IMR-90 (cell line): ENCODE results near the gene SPATA46. TPM values are rescaled to one million over a fixed set of nuclear protein-coding genes. Genes with fewer than 3 reads are reported as not detected.

Source experiments
- ATAC-seq: fragments of 200-7000 bp; cut with Tn5 transposase; 2 replicates; pipeline ENCODE4 v1.9.1; 2020; ENCODE audit warnings: low read depth, mild to moderate bottlenecking, moderate library complexity
- BruUV-seq: library from RNA; stranded (reverse); fragments of 400-500 nt; replicated peaks from 2 replicates; lab custom pipeline; 2021; lab: Mats Ljungman, UMichigan
- CTCF ChIA-PET: fragments of 300-600 bp; formaldehyde crosslinking; extraction: SDS; loops from one replicate; lab custom pipeline; 2021; ENCODE audit warnings: antibody characterized with exemption; lab: Yijun Ruan, JAX
- POLR2A ChIA-PET: fragments of 300-600 bp; sonication (Branson Sonifier 250); formaldehyde crosslinking; loops from one replicate; lab custom pipeline; 2022; ENCODE audit warnings: antibody characterized with exemption; ENCODE audit not compliant: unreplicated experiment; lab: Charles Lee
- DNase-seq: peaks from one replicate; pipeline ENCODE4 v3.0.0; 2013
- H2AFZ ChIP-seq: replicated peaks from 2 replicates; pipeline ENCODE3; 2013; ENCODE audit warnings: low read length, mild to moderate bottlenecking; ENCODE audit not compliant: poor library complexity
- H2AK5ac ChIP-seq: 2 replicates; pipeline ENCODE4 v1.6.1; 2013; ENCODE audit warnings: low read depth, low read length, inconsistent platforms
- H2AK9ac ChIP-seq: replicated peaks from 2 replicates; pipeline ENCODE3; 2013; ENCODE audit warnings: mild to moderate bottlenecking, low read depth, low read length, moderate library complexity; ENCODE audit not compliant: poor library complexity
- H2BK120ac ChIP-seq: 2 replicates; pipeline ENCODE4 v1.6.1; 2013; ENCODE audit warnings: low read depth, low read length, inconsistent platforms
- H2BK15ac ChIP-seq: 3 replicates; pipeline ENCODE4 v1.6.1; 2013; ENCODE audit warnings: low read depth, low read length, inconsistent platforms
- H2BK20ac ChIP-seq: 2 replicates; pipeline ENCODE4 v1.6.1; 2013; ENCODE audit warnings: low read depth, mild to moderate bottlenecking, inconsistent platforms, low read length, moderate library complexity
- H2BK5ac ChIP-seq: 2 replicates; pipeline ENCODE4 v1.6.1; 2013; ENCODE audit warnings: mild to moderate bottlenecking, low read depth, low read length, inconsistent platforms; ENCODE audit not compliant: poor library complexity, severe bottlenecking
- H3K14ac ChIP-seq: replicated peaks from 2 replicates; pipeline ENCODE4 v1.6.1; 2013; ENCODE audit warnings: low read depth, low read length, inconsistent platforms
- H3K18ac ChIP-seq: 2 replicates; pipeline ENCODE4 v1.6.1; 2013; ENCODE audit warnings: low read depth, low read length, control low read depth
- H3K23ac ChIP-seq: 2 replicates; pipeline ENCODE4 v1.6.1; 2013; ENCODE audit warnings: low read depth, low read length, inconsistent platforms
- H3K27ac ChIP-seq: 2 replicates; pipeline ENCODE4 v1.5.1; 2013; ENCODE audit warnings: mild to moderate bottlenecking, control low read depth, low read length; ENCODE audit not compliant: insufficient read depth
- H3K27me3 ChIP-seq: 2 replicates; pipeline ENCODE4 v1.6.1; 2013; ENCODE audit warnings: low read length; ENCODE audit not compliant: control insufficient read depth, insufficient read depth
- H3K36me3 ChIP-seq: 2 replicates; pipeline ENCODE4 v1.6.1; 2013; ENCODE audit warnings: low read length, mixed read lengths; ENCODE audit not compliant: control insufficient read depth, insufficient read depth
- H3K4ac ChIP-seq: 2 replicates; pipeline ENCODE4 v1.6.1; 2013; ENCODE audit warnings: low read depth, low read length, inconsistent platforms
- H3K4me1 ChIP-seq: 2 replicates; pipeline ENCODE4 v1.6.1; 2013; ENCODE audit warnings: low read length, mixed read lengths; ENCODE audit not compliant: control insufficient read depth, insufficient read depth
- H3K4me2 ChIP-seq: 2 replicates; pipeline ENCODE4 v1.6.1; 2013; ENCODE audit warnings: low read depth, mild to moderate bottlenecking, control low read depth, low read length, moderate library complexity
- H3K4me3 ChIP-seq: 2 replicates; pipeline ENCODE4 v1.5.1; 2013; ENCODE audit warnings: low read depth, mild to moderate bottlenecking, control low read depth, low read length, moderate library complexity; ENCODE audit not compliant: insufficient read depth
- H3K56ac ChIP-seq: 2 replicates; pipeline ENCODE4 v1.6.1; 2013; ENCODE audit warnings: low read length, inconsistent platforms; ENCODE audit not compliant: insufficient read depth; ENCODE audit errors: extremely low read depth
- H3K79me1 ChIP-seq, 2 experiments: 2 replicates each; pipeline ENCODE4 v1.6.1; 2013; ENCODE audit warnings: low read length in 2 of 2, inconsistent platforms in 1 of 2, low read depth in 1 of 2
- H3K9ac ChIP-seq: 2 replicates; pipeline ENCODE4 v1.6.1; 2013; ENCODE audit warnings: low read depth, low read length, control low read depth
- H3K9me1 ChIP-seq: 2 replicates; pipeline ENCODE4 v1.6.1; 2013; ENCODE audit warnings: low read length, inconsistent platforms; ENCODE audit not compliant: insufficient read depth
- H3K9me3 ChIP-seq: 2 replicates; pipeline ENCODE4 v1.6.1; 2013; ENCODE audit warnings: low read length; ENCODE audit not compliant: control insufficient read depth, insufficient read depth
- H4K20me1 ChIP-seq: 2 replicates; pipeline ENCODE4 v1.6.1; 2013; ENCODE audit warnings: low read length, inconsistent platforms; ENCODE audit not compliant: insufficient read depth
- H4K5ac ChIP-seq: 2 replicates; pipeline ENCODE4 v1.6.1; 2013; ENCODE audit warnings: mild to moderate bottlenecking, low read depth, low read length, control low read depth
- H4K8ac ChIP-seq, 2 experiments: 2 replicates each; pipeline ENCODE4 v1.6.1; 2013; ENCODE audit warnings: low read depth in 2 of 2, low read length in 2 of 2, control low read depth in 1 of 2, inconsistent platforms in 1 of 2
- H4K91ac ChIP-seq: 2 replicates; pipeline ENCODE4 v1.6.1; 2013; ENCODE audit warnings: low read depth, low read length, inconsistent platforms; ENCODE audit not compliant: insufficient read depth
- WGBS, 2 experiments: methylation state at CpG; one replicate each; pipeline versions ENCODE4 v1.1.5 to v1.1.7; 2013; ENCODE audit warnings: missing lambda C conversion rate in 2 of 2; ENCODE audit not compliant: insufficient read length in 1 of 2; ENCODE audit errors: extremely low coverage in 2 of 2; 5-methylcytosine and 5-hydroxymethylcytosine counted together
- dilution Hi-C: fragments of 300-500 bp; cut with HindIII; formaldehyde crosslinking; loops from one replicate; pipeline ENCODE4 v1.14.3; 2018; ENCODE audit warnings: low sequenced_read_pairs; ENCODE audit not compliant: unreplicated experiment
- in situ Hi-C: fragments of 300-500 bp; cut with MboI; formaldehyde crosslinking; loops from 3 replicates; pipeline ENCODE4 v1.14.3; 2019; ENCODE audit warnings: low sequenced_read_pairs, inconsistent platforms, mixed read lengths
- intact Hi-C: fragments of 100-400 bp; cut with micrococcal nuclease; formaldehyde crosslinking; loops from 2 replicates; pipeline ENCODE4 v1.10.0; 2022
- polyA plus RNA-seq, 3 experiments: library from polyadenylated mRNA; depleted of rRNA; stranded (reverse); fragments of >200 nt; gene quantifications; 2 replicates each; pipeline ENCODE4 v1.2.3, GENCODE V29; 2012; ENCODE audit warnings: low replicate concordance in 1 of 3
- total RNA-seq: library from RNA; depleted of rRNA; stranded (reverse); fragments of >200 nt; gene quantifications from 2 replicates; pipeline ENCODE4 v1.2.3, GENCODE V29; 2012
- TF ChIP-seq, protein P1 (sequence below): conservative IDR thresholded peaks from 2 replicates; pipeline ENCODE4 v1.5.1; 2012; ENCODE audit warnings: mild to moderate bottlenecking, low read depth, low read length, improper control_type of control experiment

The SPATA46 gene
- total and polyA plus RNA-seq, 2 of the 4 experiments (the other 2 are of a cell fraction): not detected

DNA sequence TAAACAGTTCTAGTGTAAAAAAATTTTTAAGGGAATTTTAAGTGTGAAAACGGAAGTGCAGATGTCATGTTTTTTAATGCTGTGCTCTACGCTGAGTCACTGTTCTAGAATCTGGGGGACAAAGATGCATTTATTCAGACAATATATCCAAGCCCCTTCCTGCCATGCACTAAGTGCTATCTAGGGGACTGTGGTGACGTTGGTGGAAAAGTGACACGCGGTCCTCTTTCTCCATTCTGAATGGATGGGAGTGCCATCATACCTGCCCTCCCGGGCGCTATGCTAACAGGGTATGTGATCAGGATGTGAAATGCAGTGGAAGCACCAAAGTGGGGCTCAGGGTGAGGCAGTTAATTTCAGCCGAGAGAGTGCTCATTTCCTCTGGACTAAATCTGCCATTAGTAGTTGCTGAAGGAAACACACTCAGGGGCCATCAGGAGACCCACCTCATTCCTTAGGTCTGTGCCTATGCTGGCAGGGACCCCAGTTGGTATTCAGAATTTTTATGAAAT, 11.5 kb upstream of the SPATA46 start:
- Histone ChIP-seq H2AK9ac (no peak overlapping the region), H3K27ac (no peak overlapping the region), H3K4me1 (no peaks in the 10 kb centered on the region), H4K5ac (no peak overlapping the region), H3K9me3 (no peaks in the 10 kb centered on the region), H3K9me1 (no peaks in the 10 kb centered on the region), H2BK20ac (no peak overlapping the region), H3K18ac (no peak overlapping the region), H3K27me3 (peaks cover 26% of the 10 kb centered on the region), H2BK120ac (no peak overlapping the region), H2BK5ac (no peak overlapping the region), H4K20me1 (no peaks in the 10 kb centered on the region), H4K8ac (no peak overlapping the region), H3K4me2 (no peak overlapping the region), H4K91ac (no peak overlapping the region), H3K4me3 (no peak overlapping the region), H3K4ac (no peak overlapping the region), H2AFZ (no peak overlapping the region), H3K23ac (no peak overlapping the region), H3K56ac (no peak overlapping the region), H3K14ac (no peak overlapping the region), H3K36me3 (no peaks in the 10 kb centered on the region), H2BK15ac (no peak overlapping the region), H2AK5ac (no peak overlapping the region), H3K79me1 (no peaks in the 10 kb centered on the region), H3K9ac (no peak overlapping the region)
- TF ChIP-seq, protein P1, sequence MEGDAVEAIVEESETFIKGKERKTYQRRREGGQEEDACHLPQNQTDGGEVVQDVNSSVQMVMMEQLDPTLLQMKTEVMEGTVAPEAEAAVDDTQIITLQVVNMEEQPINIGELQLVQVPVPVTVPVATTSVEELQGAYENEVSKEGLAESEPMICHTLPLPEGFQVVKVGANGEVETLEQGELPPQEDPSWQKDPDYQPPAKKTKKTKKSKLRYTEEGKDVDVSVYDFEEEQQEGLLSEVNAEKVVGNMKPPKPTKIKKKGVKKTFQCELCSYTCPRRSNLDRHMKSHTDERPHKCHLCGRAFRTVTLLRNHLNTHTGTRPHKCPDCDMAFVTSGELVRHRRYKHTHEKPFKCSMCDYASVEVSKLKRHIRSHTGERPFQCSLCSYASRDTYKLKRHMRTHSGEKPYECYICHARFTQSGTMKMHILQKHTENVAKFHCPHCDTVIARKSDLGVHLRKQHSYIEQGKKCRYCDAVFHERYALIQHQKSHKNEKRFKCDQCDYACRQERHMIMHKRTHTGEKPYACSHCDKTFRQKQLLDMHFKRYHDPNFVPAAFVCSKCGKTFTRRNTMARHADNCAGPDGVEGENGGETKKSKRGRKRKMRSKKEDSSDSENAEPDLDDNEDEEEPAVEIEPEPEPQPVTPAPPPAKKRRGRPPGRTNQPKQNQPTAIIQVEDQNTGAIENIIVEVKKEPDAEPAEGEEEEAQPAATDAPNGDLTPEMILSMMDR: no peak
- WGBS, 2 experiments: no CpG with 5 or more reads among the region's 8 CpGs
- DNase-seq (no peak), ATAC-seq (no peak)
- BruUV-seq: no TSS peak
- intact Hi-C loops (no loop called here), dilution Hi-C loops (no loop called here), in situ Hi-C loops (loop anchor here (25.0 kb wide), 1 partner anchor 601 kb away; no protein-coding TSS in a partner anchor)
- ChIA-PET CTCF (interaction anchor here (3.9 kb wide), 1 partner anchor 332 kb away, joined by 18 read pairs; no protein-coding TSS in a partner anchor), POLR2A (no interaction called here)
